Measurements from ENCODE around the gene FAM78B. TPM values are rescaled to one million over a fixed set of nuclear protein-coding genes. Genes with fewer than 3 reads are reported as not detected.

FAM78B gene
- total and polyA plus RNA-seq, 10 of the 15 experiments (the other 5 are each of a cell fraction or from before 2014, with no cell fraction given) = 0.10 to 4.9 (median 1.6) TPM

- TF ChIP-seq PRDM15 (CRISPR knock-in tag; IDR thresholded peaks at IDR 0.05) (no peak), FOXM1 (IDR thresholded peaks at IDR 0.05; ENCODE audit: low read depth, low read length) (no peak)
Observed at GRCh38 chr1:166053395-166053794, 113.4 kb downstream of the FAM78B start (continued).

- DNase-seq (ENCODE audit: low read depth, low spot score) = no peak
- no peak overlapping the region for H2AFZ ChIP-seq (ENCODE audit: control insufficient read depth, low read depth, low read length)
- H3K27me3 ChIP-seq (replicated peaks in 1 of 2; ENCODE audit: control insufficient read depth in 2 of 2, insufficient read depth in 2 of 2, low read length in 1 of 2) = 0 out of 4 replicates have a peak, but pooled peaks cover 0 to under 1% of the 10 kb centered on the region in 2 experiments
- RAD21 ChIA-PET (ENCODE audit: unreplicated experiment) = no interaction called here
- H3K27ac ChIP-seq (ENCODE audit: control insufficient read depth, insufficient read depth) = no peak overlapping the region
- 8% methylated on average over 8 of the region's 8 CpGs for WGBS (ENCODE audit: insufficient coverage, insufficient replicate concordance, low lambda C conversion rate, missing lambda C conversion rate)
- H3K4me2 ChIP-seq (ENCODE audit: control insufficient read depth, insufficient read depth) = no peak overlapping the region
- H3K4me1 ChIP-seq (ENCODE audit: control insufficient read depth, insufficient read depth, low read length) = no peaks in the 10 kb centered on the region
- no peak for FAIRE-seq
- H3K9ac ChIP-seq (ENCODE audit: control insufficient read depth, insufficient read depth, low read length) = no peak overlapping the region
- TF ChIP-seq NFXL1 (IDR thresholded peaks at IDR 0.05; ENCODE audit: borderline replicate concordance) (no peak), BHLHE40 (IDR thresholded peaks at IDR 0.05; ENCODE audit: borderline replicate concordance in 1 of 2, low read depth in 2 of 2, low read length in 1 of 2) (no peak), RBBP5 (conservative IDR thresholded peaks at IDR 0.05) (no peak), HSF1 (IDR thresholded peaks at IDR 0.05; ENCODE audit: low read depth, low read length) (no peak), GABPA (IDR thresholded peaks at IDR 0.05; ENCODE audit: low read depth) (no peak), USF2 (IDR thresholded peaks at IDR 0.05; ENCODE audit: borderline replicate concordance, low read depth, low read length) (no peak), YY1 (IDR thresholded peaks at IDR 0.05; ENCODE audit: low read depth, low read length) (no peak), EED (IDR thresholded peaks at IDR 0.05; ENCODE audit: low read depth) (no peak)
- ATAC-seq = no peak
- BruUV-seq (replicated peaks) = no TSS peak
- in situ Hi-C loops (cut with MboI) = no loop called here
- H3K4me3 ChIP-seq = no peak overlapping the region
- H3K9me3 ChIP-seq (replicated peaks; ENCODE audit: control insufficient read depth, insufficient read depth, low read length) = no peaks in the 10 kb centered on the region
- POLR2A ChIA-PET = no interaction called here
- H4K20me1 ChIP-seq (ENCODE audit: control insufficient read depth, insufficient read depth) = no peaks in the 10 kb centered on the region
- CTCF ChIA-PET = interaction anchor here (0.7 kb wide), 1 partner anchor 467 kb away, joined by 3 read pairs; no protein-coding TSS in a partner anchor
- intact Hi-C loops (cut with micrococcal nuclease; ENCODE audit: unreplicated experiment) = no loop called here
- H3K79me2 ChIP-seq (ENCODE audit: control insufficient read depth, insufficient read depth, low read length) = no peaks in the 10 kb centered on the region
- SMC1A ChIA-PET (ENCODE audit: uncharacterized antibody, unreplicated experiment) = interaction anchor here (1.1 kb wide), 1 partner anchor 92 kb away, joined by 4 read pairs; no protein-coding TSS in a partner anchor
- H3K36me3 ChIP-seq (ENCODE audit: control insufficient read depth in 2 of 2, insufficient read depth in 2 of 2, low read length in 1 of 2) = no peaks in the 10 kb centered on the region
Observed at GRCh38 chr1:166040202-166040997, 126.4 kb downstream of the FAM78B start.

All from GM12878 (cell line).